HG02678 (cell line): ENCODE results near the gene CELF2.
A peak's percentile ranks its signal among the peaks of the same experiment; 100 is the strongest.

ENCODE experiments used
- ATAC-seq: cut with Tn5 transposase; IDR thresholded peaks from one replicate; pipeline ENCODE4 v1.9.1; 2021; ENCODE audit warnings: mild to moderate bottlenecking, moderate library complexity; ENCODE audit not compliant: unreplicated experiment

The CELF2 gene

DNA sequence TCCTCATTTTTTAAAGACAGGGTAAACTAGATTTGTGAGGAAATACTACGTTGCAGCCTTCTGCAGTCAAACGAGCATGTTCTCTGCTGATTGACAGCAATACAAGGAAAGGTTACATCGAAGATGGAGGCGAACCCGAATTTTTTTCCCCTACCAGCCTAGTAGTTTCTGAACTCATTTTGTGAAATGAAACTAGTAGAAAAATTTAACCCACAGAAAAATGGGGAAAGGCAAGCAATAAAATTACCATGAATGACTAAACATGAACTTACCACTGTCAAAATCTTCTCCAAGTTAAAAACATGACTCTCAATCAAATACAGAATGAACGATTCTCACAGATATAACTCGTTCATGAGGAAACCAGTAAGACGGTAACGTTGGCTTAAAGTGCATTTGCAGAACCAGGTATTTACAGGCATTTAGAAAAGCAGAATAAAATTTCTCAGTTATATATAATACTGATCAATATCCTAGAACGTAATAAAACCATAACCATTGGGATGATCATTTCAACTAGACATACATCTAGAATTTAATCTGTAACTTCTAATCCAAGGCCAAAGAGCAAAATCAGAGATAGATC is 73.9 kb downstream of the CELF2 start:
- ATAC-seq = no peak

DNA sequence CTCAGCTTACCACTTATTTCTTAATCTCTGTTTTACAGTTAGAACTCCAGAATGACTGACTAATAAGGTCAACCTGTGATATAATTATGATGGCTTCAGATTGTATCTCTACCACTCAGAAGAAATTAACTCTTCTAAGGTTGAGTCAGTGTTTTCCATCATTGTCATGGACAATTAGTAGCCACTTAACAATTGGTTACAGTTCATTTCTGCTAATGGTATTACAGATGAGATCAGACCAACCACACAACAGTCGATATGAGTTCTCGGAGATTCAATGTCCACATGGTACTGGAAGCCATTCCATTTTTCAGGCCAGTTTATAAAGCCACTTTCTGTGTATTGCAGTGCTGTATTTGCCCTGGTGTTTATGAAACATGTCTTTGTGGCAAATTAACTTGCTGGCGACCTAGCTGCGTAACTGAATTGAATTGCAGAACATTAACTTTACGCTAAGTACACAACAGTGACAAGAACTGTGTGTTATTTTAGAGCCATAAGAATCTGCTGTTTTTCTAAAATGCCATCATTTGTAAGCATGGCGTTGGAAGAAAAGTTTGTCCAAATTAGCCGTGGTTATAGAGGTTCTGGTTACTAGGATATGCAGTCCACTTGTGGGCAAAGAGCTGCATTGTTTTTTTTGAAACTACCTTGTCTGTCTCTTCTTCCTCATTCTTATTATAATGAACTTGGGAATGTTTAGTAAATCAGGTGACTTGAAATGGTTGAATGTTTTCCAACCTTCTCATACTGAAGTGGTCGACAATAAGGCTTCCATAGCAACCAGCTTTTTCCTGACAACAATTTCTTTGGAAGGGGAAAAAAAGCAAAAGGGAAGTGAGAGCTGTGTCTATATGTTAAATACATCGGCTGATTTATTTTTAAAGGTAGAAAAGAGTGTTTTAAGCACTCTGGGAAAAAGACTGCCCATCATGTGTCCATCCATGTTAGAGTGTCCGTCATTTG is 76.4 kb downstream of the CELF2 start:
- ATAC-seq = no peak

DNA sequence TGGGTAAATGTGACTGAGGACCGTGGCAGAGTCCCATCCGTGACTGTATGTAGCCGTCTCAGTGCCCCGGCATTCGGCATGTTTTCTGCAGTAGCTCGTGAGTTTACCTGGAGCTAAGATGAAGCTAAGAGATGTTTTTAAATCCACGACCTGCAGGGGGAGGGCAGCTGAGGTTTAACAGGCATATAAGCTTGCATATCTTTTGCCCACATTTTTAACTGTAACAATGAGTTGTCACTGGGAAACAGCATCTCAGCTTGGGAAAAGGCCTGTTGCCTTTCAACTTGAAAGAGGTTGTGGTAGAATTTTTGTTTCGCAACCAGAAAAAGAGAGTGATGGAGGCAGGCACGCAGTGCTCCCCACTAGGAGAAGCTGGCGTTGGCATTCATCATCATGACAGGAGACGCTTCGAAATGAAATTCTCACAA is 77.7 kb downstream of the CELF2 start:
- no peak for ATAC-seq

DNA sequence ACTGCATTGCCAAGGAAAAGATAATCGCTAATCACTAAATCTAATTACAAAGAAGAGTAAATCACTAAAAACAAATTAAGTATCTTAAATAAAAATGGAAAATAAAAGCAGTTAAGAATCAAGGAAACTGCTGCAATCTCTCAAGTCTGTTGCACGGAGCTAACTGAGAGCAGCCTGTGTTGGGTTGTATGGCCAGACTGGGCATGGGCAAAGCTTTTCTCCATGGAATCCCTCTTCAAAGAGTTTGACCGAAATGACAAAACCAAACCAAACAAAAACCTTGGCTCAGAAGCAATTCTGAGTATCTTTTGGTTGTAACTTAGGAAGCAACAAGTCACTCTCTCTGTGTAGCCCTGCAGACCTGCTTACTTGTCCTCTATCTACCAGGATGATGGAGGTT is 78.8 kb downstream of the CELF2 start:
- no peak for ATAC-seq

DNA sequence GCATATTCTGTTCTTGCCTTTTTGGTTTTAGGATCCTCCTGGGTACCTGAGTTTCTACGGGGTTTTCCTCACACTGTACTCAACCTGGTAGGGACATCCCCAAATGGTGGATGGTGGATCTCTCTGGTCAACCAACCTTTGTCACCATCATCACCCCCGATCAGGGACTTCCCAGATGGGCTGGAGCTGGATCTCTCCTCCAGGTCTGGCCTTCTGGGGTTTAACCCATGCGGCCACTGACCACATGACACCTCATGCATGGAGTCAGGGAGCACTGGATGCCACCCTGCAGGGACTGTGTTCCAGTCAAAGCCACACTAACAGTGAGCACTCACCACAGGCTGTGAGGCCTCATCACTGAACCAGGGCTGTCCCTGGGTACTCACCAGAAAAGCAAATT is 80.0 kb downstream of the CELF2 start:
- ATAC-seq = peak; percentile 80

DNA sequence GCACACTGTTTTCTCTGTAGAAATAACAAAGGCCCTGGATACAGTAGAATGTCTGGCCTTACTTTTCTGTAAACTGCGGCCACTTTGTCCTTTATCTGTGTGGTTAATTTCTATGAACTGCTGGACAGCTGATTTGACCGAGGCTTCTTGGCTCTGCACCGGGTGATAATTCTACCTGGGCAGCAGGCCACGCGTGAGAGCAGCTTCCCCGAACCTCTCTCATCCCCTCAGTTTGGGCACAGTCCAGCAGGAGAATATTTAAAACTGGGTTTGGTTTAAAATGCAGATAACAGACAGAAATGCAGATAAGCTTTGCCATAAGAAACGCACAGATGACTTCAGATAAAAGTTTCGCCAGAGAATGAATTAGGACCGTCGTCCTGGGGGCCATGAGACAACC is 81.0 kb downstream of the CELF2 start:
- ATAC-seq = no peak

DNA sequence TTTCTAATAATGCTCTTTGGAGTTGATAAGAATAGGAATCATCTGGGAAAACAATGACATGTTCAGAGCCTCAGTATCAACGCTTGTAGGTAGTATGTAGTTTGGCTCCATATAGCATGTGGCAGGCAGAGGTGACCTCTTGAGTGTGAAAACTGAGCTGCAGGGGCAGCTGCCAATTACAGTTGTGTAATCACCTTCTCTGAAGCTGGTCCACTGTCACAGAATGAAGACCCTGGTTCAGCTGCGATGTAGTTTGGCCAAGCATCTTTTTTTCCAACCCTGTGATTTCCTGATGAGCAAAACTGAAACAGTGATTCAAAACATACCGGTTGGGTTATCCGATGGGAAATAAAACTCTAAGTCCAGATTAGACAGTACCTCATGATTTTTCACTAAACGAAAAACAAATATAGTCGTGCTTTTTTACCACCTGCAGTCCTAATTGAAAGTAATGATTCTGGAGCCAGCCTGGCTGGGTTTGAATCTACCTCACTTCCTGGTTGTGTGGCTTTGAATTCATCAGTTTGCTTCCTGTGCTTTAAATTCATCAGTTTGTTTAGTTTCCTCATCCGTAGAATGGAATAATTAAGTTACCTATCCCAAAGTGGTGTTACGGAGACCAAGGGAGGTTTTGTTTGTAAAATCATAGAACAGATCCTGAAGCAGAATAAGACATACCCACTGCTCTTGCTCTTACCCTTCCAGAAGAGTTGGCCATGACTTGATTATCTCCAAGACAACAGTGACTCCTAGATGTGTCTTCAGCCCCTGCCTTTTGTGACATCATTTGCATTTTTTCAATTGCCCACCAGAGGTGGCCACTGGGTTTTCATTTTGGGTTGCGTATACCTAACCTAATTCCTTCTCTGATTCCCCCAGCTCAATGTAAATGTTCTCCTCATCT is 87.4 kb downstream of the CELF2 start:
- no peak for ATAC-seq

DNA sequence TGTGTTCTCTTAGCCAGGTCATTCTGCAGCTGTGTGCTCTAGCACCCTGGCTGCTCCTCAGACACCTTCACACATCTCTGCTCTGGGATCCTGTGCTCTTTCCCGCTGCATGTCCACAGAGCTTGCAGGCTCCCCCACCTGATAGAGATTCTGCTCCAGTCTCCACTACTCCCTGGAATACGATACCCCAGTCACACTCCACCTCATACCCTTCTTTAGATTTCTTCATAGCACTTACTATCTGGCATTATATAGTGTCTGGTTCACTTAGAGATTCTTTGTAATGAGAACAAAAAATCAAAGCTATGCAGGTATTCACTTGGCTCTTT is 88.0 kb downstream of the CELF2 start:
- ATAC-seq = no peak

DNA sequence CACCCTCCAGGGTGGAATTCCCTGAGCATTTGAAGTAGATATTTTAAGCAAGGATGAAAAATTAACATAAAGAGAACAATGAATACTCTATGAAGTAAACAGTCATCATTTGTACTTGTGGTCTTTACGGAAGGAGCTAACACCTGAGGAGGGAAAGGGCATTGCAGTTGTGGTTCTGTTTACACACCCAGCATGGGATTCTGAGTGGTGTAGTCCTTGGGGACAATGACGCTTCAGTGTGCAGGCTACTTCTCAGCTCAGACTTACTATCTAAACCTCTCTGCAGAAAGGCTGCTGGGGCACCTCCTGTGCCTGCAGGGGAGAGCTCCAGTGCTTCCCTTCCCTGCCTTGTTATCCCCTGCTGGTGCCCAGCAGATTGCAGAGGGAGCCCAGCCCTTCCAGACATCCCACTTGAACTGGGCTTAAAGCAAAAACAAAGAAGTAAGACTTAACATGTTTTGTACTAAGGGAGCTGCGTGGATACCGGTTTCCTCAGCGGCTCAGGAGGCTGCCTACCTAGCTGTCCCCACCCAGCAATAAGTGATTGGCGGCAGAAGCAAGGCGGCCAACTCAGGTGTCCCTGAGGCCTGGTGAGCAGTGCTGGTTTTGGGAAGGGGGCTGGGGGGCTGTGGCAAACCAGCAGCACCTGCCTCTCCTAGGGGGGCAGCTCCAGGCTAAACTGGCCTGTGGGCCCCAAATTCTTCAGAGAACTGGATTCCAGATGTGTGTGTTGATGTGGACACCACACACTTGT is 89.1 kb downstream of the CELF2 start:
- no peak for ATAC-seq

DNA sequence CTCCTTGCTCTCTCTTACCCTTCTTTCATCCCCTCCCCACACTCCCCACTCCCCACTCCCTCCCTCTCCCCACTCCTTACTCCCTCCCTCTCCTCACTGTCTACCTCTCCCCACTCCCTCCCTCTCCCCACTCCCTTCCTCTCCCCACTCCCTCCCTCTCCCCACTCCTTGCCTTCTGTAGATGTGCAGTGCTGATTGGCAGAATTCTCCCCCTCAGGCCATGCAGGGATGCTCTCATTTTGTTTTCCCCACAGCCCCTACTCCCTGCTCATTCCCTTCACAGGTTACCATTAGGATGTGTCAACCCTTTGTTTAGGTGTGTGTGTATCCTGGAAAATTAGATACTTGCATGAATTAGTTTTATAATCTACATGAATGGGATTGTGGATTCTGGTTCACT is 90.3 kb downstream of the CELF2 start:
- ATAC-seq = no peak

DNA sequence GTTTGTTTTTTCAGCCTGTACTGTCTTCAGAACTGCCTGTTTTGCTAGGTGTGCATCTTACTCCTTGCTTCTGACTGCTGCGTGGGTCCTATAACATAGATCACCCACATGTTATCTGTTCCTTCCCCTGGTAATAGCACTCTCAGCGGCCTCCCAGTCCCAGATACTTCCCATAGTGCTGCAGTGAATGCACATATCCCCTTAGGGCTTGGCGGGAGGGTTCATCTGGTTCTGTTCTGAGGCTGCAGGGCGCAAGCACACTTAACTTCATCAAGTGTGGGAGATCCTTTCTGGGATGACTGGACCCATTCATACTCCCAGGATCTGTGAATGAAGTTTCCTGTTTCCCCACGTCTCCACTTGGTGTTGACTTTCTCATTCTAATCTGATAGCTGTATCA is 90.7 kb downstream of the CELF2 start:
- ATAC-seq = no peak

DNA sequence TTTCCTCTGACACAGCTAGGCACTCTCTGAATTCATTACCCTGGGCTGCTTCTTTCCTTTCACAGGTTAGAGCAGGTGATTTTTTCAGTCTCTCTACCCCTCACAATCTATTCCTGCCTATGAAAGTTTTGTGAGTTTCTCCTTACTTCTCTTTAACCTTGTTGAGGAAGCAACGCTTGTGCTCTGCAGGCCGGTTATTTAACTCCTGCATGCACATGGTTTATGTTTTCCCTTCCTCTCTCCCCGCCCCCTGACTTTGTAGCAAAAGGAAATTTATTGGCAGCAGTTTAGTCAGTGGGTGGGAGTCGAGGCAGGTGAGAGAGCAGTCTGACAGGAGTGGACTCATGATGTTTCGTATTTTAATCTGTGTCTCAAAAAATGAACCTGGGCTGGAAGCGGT is 91.9 kb downstream of the CELF2 start:
- no peak for ATAC-seq

DNA sequence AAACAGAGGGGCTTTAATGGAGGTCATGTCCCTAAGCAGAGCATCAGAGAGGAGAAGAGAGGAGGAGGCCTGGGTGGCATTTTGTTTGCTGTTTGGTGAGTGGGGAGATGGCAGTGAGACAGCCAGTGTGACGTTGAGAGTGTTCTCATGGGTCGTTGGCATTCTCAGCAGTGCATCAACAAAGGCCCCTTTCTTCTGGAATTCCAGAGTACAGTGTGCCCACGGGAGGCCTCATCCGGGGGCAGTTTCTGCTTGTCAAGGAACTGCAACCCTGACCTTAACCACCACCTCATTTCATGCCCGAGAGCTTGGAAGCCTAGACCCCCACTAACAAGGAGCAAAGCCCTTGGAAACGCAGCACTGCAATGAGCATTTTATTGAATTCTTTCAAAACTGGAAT is 92.9 kb downstream of the CELF2 start:
- ATAC-seq = no peak

DNA sequence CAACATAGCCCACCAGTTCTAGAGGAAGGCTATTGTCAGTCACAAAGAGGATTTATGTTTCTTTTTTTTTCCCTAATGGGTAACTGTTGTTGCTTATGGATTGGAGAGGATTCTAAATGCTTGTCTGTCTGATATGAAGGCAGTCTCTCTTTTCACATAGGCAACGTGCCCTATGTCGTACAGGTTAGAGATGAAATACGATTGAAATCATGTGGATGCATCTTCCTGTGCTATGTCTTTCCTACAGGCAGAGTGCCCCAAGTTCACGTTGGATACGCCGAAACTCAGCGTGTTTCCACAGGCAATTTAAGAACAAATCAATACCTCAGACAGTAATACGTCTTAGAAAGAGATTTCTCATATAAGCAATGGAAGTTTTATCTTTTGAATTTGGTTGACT is 93.8 kb downstream of the CELF2 start:
- no peak for ATAC-seq

DNA sequence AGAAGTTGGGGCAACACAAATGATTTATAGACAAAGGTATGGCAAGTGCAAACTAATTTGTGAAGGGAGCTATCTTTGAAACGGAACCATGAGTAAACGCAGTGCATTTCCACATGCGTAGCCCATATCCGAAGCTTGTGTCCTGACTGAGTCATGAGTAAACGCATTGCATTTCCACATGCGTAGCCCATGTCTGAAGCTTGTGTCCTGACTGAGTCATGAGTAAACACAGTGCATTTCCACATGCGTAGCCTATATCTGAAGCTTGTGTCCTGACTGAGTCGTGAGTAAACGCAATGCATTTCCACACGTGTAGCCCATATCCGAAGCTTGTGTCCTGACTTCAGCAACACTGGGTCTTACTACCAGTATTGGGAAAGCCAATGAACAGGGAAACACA is 95.0 kb downstream of the CELF2 start:
- no peak for ATAC-seq

DNA sequence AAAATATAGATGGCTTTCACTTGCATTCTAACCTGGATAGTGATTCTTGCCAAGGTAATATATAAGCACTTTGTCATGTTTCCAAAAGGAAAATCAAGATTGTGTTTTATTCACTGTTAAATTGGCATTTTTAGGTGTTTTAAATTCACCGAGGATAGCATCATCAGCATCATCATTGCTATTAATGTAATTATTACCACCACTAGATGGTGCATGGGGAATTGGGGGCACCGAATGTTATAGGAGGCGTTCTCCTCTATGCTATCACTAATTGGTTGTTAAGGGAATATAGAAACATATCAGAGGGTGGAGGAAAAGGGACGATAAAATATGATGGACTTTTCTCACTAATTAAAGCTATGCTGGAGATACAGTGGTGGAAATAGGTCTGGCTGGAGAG is 95.5 kb downstream of the CELF2 start:
- ATAC-seq = peak; percentile 57

DNA sequence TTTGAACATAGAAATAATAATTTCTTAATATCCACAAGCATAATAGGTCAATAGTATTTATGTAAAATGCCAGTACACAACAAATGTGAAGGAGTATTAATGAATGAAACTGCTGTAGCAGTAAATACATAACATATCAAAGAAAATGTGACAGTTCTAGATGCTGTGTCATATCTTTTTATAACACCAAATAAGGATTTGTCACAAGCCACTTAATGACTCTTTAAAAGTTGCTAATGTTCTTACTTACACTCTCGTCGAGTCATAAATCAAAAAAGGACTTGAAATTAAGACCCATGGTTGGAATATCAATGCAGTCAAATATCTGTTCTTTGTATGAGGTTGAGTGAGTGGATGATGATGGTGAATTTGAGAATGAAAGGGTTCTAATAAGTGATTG is 96.6 kb downstream of the CELF2 start:
- ATAC-seq = no peak

DNA sequence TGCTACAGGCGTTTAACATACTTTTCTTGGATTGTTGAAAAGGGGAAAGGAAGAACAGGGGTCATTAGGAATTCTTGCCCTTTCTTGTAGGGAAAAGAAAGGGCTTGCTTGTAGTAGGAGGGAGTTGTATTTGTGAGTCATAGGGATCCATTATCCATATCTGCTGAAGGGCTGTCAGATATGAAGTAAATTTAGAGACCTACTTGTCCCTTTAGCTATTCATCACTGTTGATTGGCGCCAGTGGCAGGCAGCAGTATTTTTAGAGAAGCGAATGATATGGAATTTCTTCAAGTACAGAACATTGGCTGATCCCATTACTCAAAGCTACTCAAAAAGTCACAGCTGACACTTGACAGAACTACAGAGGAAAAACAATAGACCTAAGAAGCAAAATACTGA is 97.7 kb downstream of the CELF2 start:
- ATAC-seq = no peak

DNA sequence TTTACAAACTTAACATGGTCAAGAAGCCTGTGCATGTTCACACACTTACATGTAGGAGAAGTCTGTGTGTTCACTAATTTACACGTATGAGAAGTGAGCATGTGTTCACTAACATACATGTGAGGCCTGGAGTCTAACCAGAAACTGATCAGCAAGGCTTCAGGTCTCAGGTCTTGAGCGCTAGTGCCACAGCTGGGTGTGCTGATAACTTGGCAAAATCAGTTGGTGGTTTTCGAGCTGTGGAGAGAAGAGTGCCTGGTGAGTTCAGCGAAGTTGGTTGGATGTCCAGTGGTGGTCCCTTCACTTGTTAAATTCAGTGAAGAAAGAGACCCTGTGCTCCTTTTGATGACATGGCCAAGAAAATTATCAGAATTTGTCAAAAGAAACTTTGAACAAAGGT is 98.7 kb downstream of the CELF2 start:
- ATAC-seq = no peak

DNA sequence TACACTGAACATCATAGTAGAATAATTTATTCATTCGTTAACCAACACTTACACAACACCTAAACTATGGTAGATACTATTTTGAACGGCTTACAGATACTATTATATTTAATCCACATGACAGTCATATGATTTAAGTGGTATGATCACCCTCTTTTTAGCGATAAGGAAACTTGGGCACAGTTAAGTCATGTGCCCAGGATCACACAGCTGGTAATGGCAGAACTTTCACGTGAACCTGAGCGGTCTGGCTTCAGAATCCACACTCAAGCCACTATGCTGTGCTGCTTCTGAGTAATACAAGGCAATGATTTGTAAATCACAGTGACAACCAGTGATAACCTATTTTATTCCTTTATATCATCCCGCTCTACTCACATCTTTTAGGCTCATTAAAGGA is 99.1 kb downstream of the CELF2 start:
- no peak for ATAC-seq

DNA sequence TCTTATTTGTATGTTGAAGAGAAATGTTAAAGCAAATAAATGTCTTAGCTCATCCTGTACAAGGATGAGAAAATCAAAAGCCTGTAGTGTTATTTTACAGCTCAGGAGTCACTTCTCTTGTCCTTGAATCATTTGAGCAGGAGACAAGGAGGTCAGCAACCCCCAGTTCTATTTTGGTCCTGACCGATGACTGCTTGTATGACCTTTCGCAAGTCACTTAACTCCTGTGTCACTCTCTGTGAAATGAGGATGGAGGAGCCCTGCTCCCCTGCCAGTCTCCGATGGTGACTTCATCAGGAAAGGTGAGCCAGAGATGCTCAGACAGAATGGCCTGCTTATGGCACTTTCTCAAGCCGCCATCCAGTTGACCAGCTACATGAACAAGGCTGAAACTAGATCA is 101.0 kb downstream of the CELF2 start:
- ATAC-seq = no peak
